ENCODE measurements around the gene CERS2.
A peak's percentile ranks its signal among the peaks of the same experiment; 100 is the strongest.
"Not testable (repeated sequence)": the region's sequence is repeated elsewhere in the genome, so short reads cannot be mapped to it uniquely, and the experiment has no call there.

Gene CERS2

GRCh38 chr1:150968491-150968890, 6.1 kb downstream of the CERS2 start:
- no peak for DNase-seq

DNA sequence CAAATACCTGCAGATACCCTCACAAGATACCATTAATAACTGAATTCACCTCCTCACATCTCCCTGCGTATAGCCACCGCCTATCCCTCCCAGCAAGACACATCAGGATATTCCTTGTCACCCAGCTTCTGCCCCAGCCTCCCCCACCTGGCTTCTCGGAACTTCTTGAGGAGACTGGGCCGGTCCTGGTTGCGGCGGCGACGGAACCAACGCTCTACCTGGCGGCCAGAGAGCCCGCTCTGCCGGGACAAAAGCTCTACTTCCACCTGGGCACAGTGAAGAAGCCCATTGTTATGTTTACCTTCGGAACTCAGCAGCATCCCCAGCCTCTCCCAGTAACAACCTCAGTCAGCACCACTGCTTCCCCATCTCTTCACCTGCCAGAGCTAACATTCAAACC, 6.7 kb downstream of the CERS2 start:
- DNase-seq = no peak

GRCh38 chr1:150966011-150966410, 8.6 kb downstream of the CERS2 start:
- no peak for DNase-seq

DNA sequence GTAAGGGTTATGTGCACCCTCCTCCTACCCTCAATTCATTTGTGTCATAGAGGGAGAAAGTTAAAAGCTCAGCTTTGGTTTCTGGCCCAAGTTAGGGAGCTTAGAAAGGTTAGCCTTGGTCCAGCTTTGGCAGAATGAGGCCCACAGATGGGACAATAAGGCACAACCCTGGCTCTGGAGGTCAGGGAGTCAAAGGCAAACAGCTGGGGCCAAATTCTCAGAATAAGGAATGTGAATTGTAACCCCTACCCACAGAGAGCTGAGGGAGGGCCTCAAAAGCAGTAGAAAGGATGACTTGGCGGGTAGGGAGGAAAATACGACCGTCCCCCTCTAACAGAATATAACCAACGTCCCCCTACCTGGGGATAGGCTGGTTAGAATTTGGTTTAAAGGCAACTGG, 9.0 kb downstream of the CERS2 start:
- DNase-seq = no peak

GRCh38 chr1:150964164-150964489, 10.5 kb downstream of the CERS2 start:
- DNase-seq = no peak

DNA sequence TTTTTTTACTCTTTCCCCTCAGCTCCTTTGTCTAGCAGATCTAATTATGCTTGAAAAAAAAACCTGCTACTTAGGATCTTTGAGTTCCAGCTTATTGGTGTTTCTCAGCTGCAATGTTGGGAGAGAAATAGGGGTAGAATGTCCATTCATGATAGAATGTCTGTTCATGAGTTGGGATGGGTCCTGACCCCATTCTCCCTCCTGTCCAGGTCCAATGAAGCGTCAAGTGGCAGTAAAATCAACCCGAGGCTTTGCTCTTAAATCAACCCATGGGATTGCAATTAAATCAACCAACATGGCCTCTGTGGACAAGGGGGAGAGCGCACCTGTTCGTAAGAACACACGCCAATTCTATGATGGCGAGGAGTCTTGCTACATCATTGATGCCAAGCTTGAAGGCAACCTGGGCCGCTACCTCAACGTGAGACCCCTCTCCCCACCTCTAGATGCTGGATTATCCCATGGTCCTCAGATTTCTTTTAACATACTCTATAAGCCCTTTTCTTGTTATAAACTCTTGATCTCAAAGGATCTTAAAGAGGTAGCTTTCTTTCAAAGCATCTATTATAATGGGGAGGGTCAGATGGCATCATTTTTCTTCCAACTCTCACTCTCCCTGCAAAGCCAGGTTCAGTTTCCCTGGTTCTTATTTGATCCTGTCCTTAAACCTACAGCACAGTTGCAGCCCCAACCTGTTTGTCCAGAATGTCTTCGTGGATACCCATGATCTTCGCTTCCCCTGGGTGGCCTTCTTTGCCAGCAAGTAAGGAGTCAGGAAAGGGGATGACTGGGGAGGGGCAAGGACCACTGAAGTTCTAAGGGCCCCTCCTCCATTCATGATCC, 11.1 kb downstream of the CERS2 start:
- DNase-seq = no peak

DNA sequence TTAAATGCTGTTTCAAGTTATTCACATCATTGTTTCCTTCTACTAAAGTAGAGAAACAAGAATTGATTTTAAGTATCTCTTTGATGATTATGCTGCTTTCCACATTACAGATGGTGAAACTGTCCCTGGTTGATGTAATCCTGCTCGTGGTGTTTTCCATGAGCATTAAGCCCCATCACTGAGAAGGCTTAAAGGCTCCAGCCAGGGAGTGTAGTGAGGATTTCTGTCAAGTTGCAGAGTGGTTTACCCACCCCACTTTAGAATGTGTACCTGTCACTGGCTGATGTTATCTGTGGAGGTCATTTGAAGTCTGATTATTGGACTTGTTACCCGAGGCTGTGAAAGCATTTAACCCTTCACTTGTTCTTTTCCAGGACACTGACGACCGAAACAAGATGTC, 12.9 kb downstream of the CERS2 start:
- no peak for DNase-seq

DNA sequence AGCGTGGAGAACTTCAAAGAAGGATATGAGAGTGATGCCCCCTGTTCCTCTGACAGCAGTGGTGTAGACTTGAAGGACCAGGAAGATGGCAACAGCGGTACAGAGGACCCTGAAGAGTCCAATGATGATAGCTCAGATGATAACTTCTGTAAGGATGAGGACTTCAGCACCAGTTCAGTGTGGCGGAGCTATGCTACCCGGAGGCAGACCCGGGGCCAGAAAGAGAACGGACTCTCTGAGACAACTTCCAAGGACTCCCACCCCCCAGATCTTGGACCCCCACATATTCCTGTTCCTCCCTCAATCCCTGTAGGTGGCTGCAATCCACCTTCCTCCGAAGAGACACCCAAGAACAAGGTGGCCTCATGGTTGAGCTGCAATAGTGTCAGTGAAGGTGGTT, 14.0 kb downstream of the CERS2 start:
- DNase-seq = no peak

DNA sequence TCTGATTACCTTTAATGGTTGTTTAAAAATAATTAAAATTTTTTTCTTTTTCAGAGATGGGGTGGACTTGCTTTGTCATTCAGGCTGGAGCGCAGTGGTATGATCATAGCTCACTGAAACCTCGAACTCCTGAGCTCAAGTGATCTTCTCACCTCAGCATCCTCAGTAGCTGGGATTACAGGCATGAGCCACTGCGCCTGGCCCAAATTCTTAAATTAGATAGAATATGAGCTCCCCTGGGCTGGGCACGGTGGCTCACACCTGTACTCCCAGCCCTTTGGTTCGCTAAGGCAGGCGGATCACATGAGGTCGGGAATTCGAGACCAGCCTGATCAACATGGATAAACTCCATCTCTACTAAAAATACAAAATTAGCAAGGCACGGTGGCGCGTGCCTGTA, 17.0 kb downstream of the CERS2 start:
- DNase-seq = no peak

DNA sequence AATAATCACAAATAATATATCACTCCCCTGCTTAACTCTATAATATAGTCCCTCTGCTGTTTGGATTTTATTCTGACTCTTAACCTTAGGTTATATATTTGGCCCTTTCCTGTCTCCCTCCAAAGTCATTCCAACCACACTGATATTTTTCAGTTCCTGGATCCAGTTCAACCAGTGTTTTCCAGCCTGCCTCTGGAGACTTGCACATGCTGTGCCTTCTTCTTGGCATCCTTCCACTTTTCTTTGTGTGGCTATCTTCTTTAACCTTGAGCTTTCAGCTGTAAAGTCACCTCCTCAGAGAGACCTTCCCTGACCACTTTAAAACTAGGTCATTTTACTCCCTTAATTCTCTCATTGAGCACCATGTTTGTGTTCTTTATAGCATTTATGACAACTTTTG, 19.4 kb downstream of the CERS2 start:
- DNase-seq = no peak

DNA sequence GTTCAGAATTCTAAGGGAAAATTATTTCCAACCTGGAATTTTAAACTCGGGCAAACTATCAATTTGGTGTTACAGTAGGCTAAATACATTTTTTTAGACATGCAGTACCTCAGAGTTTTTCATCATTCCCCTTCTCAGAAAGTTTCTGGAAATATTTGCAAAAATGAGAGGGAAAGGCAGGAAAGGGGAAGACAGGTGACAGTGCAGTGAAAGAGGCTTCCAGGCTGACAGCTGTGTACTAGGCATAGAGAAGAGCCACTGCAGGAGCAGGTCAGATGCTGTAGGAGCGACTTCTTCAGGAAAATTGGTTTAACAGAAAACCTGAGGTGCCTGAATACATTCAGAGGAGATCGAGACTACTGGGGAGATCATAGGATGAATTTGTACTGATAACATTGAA, 19.9 kb downstream of the CERS2 start:
- no peak for DNase-seq

DNA sequence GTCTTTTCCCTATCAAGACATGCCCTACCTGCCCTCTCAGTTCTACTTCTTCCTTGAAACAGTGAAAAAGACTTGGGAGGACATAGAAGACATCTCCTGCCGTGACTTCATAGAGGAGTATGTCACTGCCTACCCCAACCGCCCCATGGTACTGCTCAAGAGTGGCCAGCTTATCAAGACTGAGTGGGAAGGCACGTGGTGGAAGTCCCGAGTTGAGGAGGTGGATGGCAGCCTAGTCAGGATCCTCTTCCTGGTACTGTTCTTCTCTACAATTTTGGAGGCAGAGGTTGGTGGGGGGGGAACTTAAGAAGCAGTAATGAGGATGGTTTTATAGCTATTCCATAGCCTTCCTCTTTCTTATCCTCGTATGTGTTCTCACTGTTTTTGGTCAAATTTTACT, 29.8 kb downstream of the CERS2 start:
- no peak for DNase-seq

DNA sequence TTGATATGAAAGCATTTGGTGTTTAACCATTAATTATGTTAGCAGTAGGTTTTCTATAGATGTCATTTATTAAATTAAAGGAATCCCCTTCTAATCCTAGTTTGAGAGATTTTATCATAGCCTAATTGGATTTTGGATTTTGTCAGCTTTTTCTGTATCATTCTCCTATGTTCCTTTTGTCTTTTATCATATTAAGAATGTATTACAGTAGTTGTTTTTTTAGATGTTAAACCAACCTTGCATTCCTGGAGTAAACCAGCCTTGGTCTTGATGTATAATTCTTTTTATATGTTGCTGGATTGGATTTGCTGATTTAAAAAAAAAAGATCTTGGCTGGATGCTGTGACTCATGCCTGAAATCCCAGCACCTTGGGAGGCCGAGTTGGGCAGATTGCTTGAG, 42.9 kb downstream of the CERS2 start:
- DNase-seq = no peak

DNA sequence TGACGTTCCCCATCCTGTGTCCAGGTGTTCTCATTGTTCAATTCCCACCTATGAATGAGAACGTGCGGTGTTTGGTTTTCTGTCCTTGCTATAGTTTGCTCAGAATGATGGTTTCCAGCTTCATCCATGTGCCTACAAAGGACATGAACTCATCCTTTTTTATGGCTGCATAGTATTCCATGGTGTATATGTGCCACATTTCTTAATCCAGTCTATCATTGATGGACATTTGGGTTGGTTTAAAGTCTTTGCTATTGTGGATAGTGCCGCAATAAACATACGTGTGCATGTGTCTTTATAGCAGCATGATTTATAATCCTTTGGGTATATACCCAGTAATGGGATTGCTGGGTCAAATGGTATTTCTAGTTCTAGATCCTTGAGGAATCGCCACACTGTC, 45.9 kb downstream of the CERS2 start:
- not testable (repeated sequence) for DNase-seq

DNA sequence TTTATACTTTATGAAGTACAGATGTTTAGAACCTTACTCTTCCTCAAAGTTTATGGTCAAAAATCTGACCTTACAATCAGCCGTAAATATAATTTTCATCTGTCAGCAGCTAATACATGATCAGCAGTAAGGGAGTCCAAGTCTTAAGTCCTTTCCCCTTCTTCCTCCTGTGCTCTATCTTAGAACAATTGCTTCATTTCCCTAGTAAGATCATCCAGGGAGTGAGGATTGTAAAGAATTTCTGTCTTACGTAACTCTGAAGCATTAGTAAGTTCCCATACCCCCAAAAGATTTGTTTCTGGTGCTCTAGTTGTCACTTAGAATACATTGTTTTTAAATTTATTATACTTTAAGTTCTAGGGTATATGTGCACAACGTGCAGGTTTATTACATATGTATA, 46.3 kb downstream of the CERS2 start:
- DNase-seq = no peak

GRCh38 chr1:150927624-150928023, 47.0 kb downstream of the CERS2 start:
- no peak for DNase-seq

DNA sequence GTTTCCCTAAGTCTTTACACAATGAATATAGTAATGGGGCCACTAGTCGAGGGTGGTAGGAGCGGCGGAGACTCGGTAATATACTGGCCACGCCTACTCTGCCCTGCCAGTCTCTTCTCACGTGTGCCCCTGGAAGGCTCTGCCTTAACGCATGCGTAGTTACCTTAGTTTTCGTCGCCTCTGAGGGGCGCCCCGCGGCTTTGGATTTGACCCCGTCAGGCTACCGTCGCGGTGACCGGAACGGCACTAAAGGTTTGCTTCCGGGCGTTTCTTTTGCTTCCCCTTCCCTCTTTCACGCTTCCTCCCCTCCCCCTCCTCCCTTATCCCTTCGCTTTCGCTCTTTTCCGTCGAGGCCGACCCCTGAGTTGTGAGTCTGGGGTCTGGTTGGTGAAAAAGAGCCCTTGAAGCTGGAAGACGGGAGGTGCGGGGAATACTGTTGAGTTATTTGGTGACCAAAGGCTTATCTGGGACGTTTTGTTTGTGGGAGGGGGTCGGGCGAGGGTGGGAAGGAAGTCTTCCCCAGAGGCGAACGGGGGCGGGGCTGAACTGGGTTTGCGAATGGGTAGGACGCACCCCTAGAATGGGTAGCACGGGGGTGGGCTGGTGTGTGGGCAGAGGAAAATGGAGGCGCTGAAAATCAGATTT, 48.4 kb downstream of the CERS2 start, which contains the start of gene SETDB1:
SETDB1 (plus strand) TSS at position 267 of the 645 bp plus-strand sequence. CDS start 1,352 bp downstream, outside the sequence.
- DNase-seq = peak; percentile 67 to 95

DNA sequence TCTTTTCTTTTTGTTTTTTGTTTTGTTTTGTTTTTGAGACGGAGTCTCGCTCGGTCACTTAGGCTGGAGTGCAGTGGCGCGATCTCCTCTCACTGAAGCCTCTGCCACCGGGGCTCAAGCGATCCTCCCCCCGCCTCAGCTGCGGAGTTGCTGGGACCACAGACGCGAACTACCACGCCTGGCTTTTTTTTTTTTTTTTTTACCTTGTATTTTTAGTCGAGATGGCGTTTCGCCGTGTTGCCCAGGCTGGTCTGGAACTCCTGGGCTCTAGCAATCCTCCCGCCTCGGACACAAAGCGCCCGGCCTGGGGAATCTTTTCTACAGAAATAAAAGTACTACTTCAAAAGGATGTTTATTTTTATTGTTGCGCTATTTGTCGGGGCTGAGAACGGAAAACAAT, 49.6 kb downstream of the CERS2 start:
- DNase-seq = peak in 1 of 2 donors; percentile 7

GRCh38 chr1:150922519-150922975, 52.1 kb downstream of the CERS2 start:
- peak; percentile 8 to 72 for DNase-seq

- DNase-seq = no peak
Observed at GRCh38 chr1:150917387-150917786, 57.2 kb downstream of the CERS2 start.

Measured in bone marrow (tissue), 2 donors.